ENCODE results near the gene HTR4. TPM values are rescaled to one million over a fixed set of nuclear protein-coding genes. Genes with fewer than 3 reads are reported as not detected.

Gene HTR4
- total RNA-seq, 1 donor from 2014 or later, result 0.27 TPM

- peaks cover 68% of the 10 kb centered on the region for H3K27me3 Mint-ChIP-seq (ENCODE audit: low read depth)
- DNase-seq (ENCODE audit: low spot score in 2 of 2, unreplicated experiment in 2 of 2), result no peak
- no peaks in the 10 kb centered on the region for H3K9me3 Mint-ChIP-seq
- no peak overlapping the region for H3K27ac Mint-ChIP-seq
- no peaks in the 10 kb centered on the region for H3K36me3 Mint-ChIP-seq
- no peak for TF ChIP-seq CTCF (IDR thresholded peaks at IDR 0.05; ENCODE audit: unreplicated experiment)
- H3K4me1 Mint-ChIP-seq, result no peaks in the 10 kb centered on the region
- H3K4me3 Mint-ChIP-seq, result no peak overlapping the region
These were observed 5.5 kb upstream of the HTR4 start for GRCh38 chr5:148659641-148660345.

- H3K27me3 Mint-ChIP-seq (ENCODE audit: low read depth), result peaks cover 82% of the 10 kb centered on the region
These were observed 964 bp downstream of the HTR4 start for GRCh38 chr5:148653291-148653835.

GRCh38 chr5:148651528-148651927, 2.8 kb downstream of the HTR4 start:
- H3K9me3 Mint-ChIP-seq, result no peaks in the 10 kb centered on the region
- DNase-seq (ENCODE audit: low spot score in 2 of 2, unreplicated experiment in 2 of 2), result no peak
- no peak overlapping the region for H3K27ac Mint-ChIP-seq
- no peak for TF ChIP-seq CTCF (IDR thresholded peaks at IDR 0.05; ENCODE audit: unreplicated experiment)
- no peaks in the 10 kb centered on the region for H3K36me3 Mint-ChIP-seq
- no peak overlapping the region for H3K4me3 Mint-ChIP-seq
- H3K27me3 Mint-ChIP-seq (ENCODE audit: low read depth), result peaks cover 77% of the 10 kb centered on the region
- peaks cover 3% of the 10 kb centered on the region for H3K4me1 Mint-ChIP-seq

More at GRCh38 chr5:148653291-148653835, 964 bp downstream of the HTR4 start:
- Mint-ChIP-seq H3K9me3 (no peaks in the 10 kb centered on the region), H3K27ac (no peak overlapping the region), H3K36me3 (no peaks in the 10 kb centered on the region), H3K4me1 (peaks cover 3% of the 10 kb centered on the region), H3K4me3 (peak overlapping the region; percentile 47)
- TF ChIP-seq CTCF (IDR thresholded peaks at IDR 0.05; ENCODE audit: unreplicated experiment), result no peak
- DNase-seq (ENCODE audit: low spot score in 2 of 2, unreplicated experiment in 2 of 2), result no peak

GRCh38 chr5:148645527-148645926, 8.8 kb downstream of the HTR4 start:
- Mint-ChIP-seq H3K9me3 (no peaks in the 10 kb centered on the region), H3K27ac (no peak overlapping the region), H3K36me3 (no peaks in the 10 kb centered on the region), H3K4me1 (no peaks in the 10 kb centered on the region), H3K4me3 (no peak overlapping the region), H3K27me3 (ENCODE audit: low read depth) (peaks cover 35% of the 10 kb centered on the region)
- DNase-seq (ENCODE audit: low spot score in 2 of 2, unreplicated experiment in 2 of 2), result no peak
- TF ChIP-seq CTCF (IDR thresholded peaks at IDR 0.05; ENCODE audit: unreplicated experiment), result no peak

GRCh38 chr5:148641735-148642134, 12.6 kb downstream of the HTR4 start:
- Mint-ChIP-seq H3K4me3 (no peak overlapping the region), H3K27ac (no peak overlapping the region), H3K27me3 (ENCODE audit: low read depth) (peaks cover 15% of the 10 kb centered on the region), H3K9me3 (no peaks in the 10 kb centered on the region), H3K36me3 (no peaks in the 10 kb centered on the region), H3K4me1 (no peaks in the 10 kb centered on the region)
- DNase-seq (ENCODE audit: low spot score in 2 of 2, unreplicated experiment in 2 of 2), result no peak
- TF ChIP-seq CTCF (IDR thresholded peaks at IDR 0.05; ENCODE audit: unreplicated experiment), result no peak
